GM19395 (cell line): Measurements from ENCODE around the gene XPNPEP2.
"Not testable (repeated sequence)": the region's sequence is repeated elsewhere in the genome, so short reads cannot be mapped to it uniquely, and the experiment has no call there.

Experiments used
- ATAC-seq: cut with Tn5 transposase; IDR thresholded peaks from one replicate; pipeline ENCODE4 v1.9.1; 2021; ENCODE audit warnings: mild to moderate bottlenecking, moderate library complexity; ENCODE audit not compliant: unreplicated experiment

XPNPEP2 gene

GRCh38 chrX:129719931-129720530, 18.7 kb upstream of the XPNPEP2 start:
- ATAC-seq: no peak

DNA sequence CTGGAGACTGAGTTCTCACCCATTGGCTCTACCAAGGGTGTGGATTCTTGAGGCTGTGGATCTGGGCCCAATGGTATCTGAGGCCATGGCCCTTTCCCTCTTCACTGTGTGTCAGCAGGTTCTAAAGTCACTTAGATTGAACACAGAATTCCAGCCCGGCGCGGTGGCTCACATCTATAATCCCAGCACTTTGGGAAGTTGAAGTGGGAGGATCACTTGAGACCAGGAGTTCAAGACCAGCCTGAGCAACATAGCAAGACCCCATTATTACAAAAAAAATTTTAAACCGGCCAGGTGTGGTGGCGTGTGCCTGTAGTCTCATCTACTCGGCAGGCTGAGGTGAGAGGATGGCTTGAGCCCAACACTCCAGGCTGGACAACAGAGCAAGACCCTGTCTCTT, 18.0 kb upstream of the XPNPEP2 start:
- no peak for ATAC-seq

DNA sequence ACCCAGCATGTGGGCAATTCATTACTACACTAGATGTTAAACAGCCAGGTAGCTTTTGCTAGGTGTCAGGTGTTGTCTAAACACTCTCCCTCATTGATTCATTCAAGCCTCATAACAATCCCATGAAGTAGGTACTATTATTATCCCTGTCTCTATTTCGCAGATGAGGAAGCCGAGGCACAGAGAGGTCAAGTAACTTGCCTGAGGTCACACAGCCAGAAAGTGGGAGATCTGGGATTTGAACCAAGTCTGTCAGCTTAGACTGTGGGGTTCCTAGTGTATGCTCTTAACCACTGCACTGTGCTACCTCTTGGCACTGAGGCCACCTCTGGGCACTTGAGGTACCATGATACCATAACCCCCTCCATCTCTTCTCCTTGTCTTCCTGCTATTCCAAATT, 17.4 kb upstream of the XPNPEP2 start:
- ATAC-seq: no peak

DNA sequence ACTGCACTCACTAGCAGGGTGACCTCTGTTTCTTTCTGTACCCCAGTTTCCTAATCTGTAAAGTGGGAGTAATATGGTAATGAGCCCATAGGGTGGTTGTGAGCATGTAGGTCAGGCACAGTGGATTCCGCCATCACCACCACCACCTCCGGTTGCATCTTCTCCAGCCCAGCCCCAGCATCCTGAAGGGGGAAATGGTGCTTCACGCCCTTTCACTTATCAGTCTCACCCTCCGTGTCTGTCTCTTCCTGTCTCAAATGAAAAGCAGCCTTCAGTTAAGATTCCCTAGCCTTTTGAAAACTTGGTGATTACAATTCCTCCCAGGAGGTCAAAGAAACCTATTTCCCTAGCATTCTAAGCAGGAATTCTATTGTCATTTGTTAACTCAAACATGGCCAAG, 16.9 kb upstream of the XPNPEP2 start:
- ATAC-seq: no peak

DNA sequence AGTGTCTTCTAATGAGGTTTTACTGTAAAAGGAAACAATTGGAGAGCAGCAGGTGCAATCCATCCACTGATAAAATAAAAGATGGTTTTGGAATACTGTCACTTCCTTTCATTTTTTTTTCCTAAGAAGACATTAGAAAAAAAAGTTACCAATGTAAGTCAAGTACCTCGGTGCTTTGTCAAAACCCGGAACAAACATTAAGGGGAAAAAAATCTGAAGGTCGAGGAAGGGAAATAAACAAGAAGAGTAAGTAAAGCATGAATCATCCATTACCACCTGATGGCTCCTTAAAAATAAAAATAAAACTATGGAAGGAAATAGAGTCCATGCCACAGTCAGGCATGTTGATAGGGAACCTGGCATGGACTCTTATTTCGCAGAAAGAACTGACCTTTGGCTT, 15.3 kb upstream of the XPNPEP2 start:
- no peak for ATAC-seq

GRCh38 chrX:129724754-129725153, 14.0 kb upstream of the XPNPEP2 start:
- ATAC-seq: no peak

DNA sequence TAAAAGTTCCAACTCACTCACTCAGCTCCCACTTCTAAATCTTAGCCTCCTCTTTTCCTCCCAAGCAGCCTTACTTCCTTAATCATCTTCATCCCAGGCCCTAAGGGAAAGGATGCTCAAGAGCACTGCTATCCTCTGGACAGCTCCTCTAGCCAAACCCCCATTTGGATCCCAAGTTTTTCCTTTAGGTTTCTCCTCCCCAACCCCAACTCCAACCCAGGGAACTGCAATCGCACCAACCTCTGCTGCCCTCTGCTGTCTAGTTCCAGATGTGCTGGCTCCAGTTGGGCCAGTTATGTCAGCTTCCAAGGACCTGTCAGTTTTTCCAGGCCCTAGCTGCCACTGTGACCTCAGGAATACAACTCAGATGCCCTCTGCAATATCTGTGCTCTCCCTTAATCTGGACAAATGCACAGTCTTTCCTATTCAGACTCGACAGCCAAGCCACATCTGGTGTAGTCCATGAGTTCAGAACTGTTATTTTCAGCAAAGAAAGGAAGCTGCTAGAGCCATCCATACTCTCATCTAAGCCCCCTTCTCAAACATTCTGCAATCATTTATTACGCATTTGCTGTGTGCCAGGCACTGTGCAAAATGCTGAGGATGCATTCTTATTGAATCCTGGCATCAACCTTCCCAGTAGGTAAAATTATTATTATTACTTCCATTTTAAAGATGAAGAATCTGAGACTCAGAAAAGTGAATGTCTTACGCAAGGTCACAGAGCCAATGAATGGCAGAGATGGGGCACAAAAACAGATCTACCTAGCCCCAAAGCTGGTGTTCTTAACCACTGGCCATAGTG, 12.3 kb upstream of the XPNPEP2 start:
- ATAC-seq: no peak

DNA sequence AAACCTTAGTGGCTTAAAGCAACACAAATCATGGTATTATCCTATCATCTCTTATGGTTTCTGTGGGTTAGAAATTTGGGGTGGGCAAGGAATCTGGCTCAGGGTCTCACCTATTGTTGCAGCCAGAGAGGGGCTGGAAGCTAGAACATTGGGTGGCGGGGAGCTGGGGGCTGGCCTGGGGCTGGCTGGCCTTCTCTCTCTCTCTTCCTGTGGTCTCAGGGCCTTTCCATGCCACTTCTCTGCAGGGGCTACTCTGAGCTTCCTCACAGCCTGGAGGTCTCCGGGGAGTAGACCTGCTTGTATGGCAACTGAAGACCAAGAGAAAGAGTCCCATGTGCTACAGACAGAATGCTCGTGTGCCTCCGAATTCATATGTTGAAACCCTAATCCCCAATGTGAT, 10.7 kb upstream of the XPNPEP2 start:
- ATAC-seq: no peak

DNA sequence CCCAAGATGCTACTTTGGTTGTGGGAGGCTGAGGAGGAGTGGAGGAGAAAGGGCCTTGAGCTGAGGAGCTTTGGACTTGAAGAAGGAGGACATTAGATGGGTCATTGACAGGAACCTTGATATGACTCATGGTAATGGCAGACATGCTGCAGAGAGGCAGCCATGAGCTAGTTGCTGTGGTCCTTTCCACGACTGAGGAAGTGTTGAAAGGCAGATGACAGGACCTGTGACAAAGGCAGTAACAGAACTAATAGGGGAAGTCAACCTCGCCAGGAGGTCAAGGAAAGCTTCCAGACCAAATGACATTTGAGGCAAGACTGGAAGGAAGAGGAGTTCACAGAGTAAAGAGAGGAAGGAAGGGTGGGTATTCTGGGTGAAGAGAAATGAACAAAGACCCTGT, 7.6 kb upstream of the XPNPEP2 start:
- ATAC-seq: no peak

DNA sequence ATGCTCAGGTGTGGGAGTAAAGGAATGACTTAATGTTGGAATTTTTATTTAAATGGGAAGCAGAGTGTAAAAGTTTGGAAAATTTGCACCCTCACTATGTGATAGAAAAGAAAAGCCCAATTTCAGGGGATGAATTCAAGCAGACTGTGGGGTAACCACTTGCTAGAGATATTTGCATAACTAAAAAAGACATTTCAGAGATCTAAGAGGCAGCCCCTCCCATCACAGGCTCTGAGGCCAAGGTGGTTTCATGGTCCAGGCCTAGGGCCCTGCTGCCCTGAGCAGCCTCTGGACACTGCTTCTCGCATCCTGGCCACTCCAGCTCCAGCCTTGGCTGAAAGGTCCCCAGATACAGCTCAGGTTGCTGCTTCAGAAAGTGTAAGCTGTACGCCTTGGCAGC, 5.9 kb upstream of the XPNPEP2 start:
- ATAC-seq: no peak

- no peak for ATAC-seq
Measured at GRCh38 chrX:129733335-129733734, 5.4 kb upstream of the XPNPEP2 start.

GRCh38 chrX:129736491-129736890, 2.3 kb upstream of the XPNPEP2 start:
- no peak for ATAC-seq

GRCh38 chrX:129737916-129738315, 863 bp upstream of the XPNPEP2 start:
- no peak for ATAC-seq

DNA sequence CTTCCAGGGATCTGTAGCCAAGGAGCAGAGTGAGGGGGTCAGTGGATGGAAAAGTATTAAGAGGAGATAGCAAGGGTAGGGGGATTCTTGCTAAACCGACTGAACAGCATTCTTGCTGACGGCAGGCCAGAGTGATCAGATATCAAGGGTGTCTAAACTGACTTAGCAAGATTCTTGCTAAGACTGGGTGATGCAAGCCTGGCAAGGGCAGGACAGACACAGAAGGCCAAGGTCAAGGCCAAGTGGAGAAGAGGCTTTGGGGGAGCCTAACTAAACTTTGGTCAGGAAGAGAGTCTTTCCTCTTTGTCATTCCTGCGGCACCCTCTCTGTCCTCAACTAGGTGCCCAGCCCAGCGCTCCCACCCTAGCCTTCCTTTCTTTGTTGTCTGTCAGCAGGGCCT, 799 bp downstream of the XPNPEP2 start:
- no peak for ATAC-seq

GRCh38 chrX:129741880-129742758, 3.3 kb downstream of the XPNPEP2 start:
- ATAC-seq: no peak

DNA sequence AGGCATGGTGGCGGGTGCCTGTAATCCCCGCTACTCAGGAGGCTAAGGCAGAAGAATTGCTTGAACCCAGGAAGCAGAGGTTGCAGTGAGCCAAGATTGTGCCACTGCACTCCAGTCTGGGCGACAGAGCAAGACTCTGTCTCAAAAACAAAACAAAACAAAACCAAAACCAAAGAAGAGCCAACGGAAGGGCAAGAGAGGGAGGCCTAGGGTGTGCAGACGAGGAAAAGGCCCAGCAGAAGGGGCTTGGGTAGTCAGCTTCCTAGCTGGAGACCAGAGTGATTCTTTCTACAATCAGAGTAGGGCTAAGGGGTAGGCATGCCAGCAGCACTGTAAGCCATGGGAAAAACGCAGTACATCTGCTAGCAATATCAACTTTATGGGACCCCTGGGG, 4.0 kb downstream of the XPNPEP2 start:
- not testable (repeated sequence) for ATAC-seq

GRCh38 chrX:129743821-129744220, 5.0 kb downstream of the XPNPEP2 start:
- ATAC-seq: no peak

GRCh38 chrX:129744861-129745321, 6.1 kb downstream of the XPNPEP2 start:
- ATAC-seq: no peak

GRCh38 chrX:129746557-129747470, 8.0 kb downstream of the XPNPEP2 start:
- ATAC-seq: no peak

DNA sequence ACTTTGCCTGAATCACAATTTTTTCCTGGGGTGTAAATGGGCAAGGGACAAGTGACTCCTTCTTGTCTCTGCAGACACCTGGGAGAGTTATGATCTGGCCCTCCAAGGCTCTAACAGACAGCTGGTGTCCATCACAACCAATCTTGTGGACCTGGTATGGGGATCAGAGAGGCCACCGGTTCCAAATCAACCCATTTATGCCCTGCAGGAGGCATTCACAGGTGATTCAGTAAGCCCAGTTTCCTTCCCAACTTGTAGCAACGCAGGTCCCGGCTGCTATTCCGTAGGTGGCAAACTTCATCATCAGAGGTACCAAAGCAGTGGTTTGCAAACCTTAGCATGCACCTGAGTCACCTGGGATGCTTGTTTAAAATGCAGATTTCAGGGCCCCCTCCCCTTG, 8.8 kb downstream of the XPNPEP2 start:
- ATAC-seq: no peak

DNA sequence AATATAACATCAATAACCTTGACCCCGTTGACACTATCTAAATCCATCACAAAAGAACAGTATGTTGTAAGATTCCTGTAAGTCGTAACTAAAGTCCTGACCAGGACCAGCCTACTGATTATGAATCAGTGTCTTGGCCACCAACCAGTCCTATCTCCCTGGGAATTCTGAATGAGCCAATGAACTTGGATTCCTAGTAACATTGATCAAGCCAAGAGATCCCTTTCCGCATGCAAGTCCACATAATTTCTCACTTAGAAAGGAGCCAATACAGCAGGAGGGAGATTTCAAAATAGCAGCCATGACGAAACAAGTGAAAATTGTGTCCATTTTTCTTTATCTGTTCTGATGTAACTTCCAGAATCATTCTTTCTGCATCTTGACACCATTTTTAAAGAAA, 9.5 kb downstream of the XPNPEP2 start:
- no peak for ATAC-seq
